PC-3 (cell line): ENCODE data around the gene BTBD16. TPM values are rescaled to one million over a fixed set of nuclear protein-coding genes. Genes with fewer than 3 reads are reported as not detected.

Experiments used
- ATAC-seq: fragments of 200-7000 bp; cut with Tn5 transposase; 2 replicates; pipeline ENCODE4 v1.9.1; 2020; ENCODE audit warnings: mild to moderate bottlenecking, moderate library complexity
- BruUV-seq: library from RNA; stranded (reverse); fragments of 400-500 nt; replicated peaks from 2 replicates; lab custom pipeline; 2021; lab: Mats Ljungman, UMichigan
- CTCF ChIA-PET: fragments of 300-600 bp; sonication (Branson Sonifier 250); formaldehyde crosslinking; loops from one replicate; lab custom pipeline; 2022; ENCODE audit warnings: antibody characterized with exemption; lab: Charles Lee
- POLR2A ChIA-PET: fragments of 300-600 bp; sonication (Branson Sonifier 250); formaldehyde crosslinking; loops from one replicate; lab custom pipeline; 2022; ENCODE audit warnings: antibody characterized with exemption; ENCODE audit not compliant: unreplicated experiment; lab: Charles Lee
- DNase-seq: peaks from one replicate; pipeline ENCODE4 v3.0.0-alpha.2; 2015
- H2AFZ ChIP-seq: fragments of 300-600 bp; sonication (generic); 2 replicates; pipeline ENCODE4 v1.6.0; 2016; ENCODE audit warnings: antibody characterized with exemption, low read length
- H3F3A ChIP-seq: fragments of 300-600 bp; sonication (generic); one replicate; pipeline ENCODE4 v1.6.0; 2017; ENCODE audit warnings: antibody characterized with exemption, low read length, control low read depth, mild to moderate bottlenecking; ENCODE audit not compliant: unreplicated experiment
- H3K27ac ChIP-seq: fragments of 300-600 bp; sonication (generic); 2 replicates; pipeline ENCODE4 v1.5.1; 2016; ENCODE audit warnings: mild to moderate bottlenecking, low read length
- H3K27me3 ChIP-seq: fragments of 300-600 bp; sonication (generic); 2 replicates; pipeline ENCODE4 v1.6.1; 2016; ENCODE audit warnings: low read length, mixed read lengths
- H3K36me3 ChIP-seq: fragments of 300-600 bp; sonication (generic); 2 replicates; pipeline ENCODE4 v1.6.1; 2016; ENCODE audit warnings: low read depth, mixed run types, low read length, mixed read lengths
- H3K4me1 ChIP-seq: fragments of 300-600 bp; sonication (generic); 2 replicates; pipeline ENCODE4 v1.5.1; 2016; ENCODE audit warnings: low read length; ENCODE audit not compliant: insufficient read depth
- H3K4me2 ChIP-seq: fragments of 300-600 bp; sonication (generic); 2 replicates; pipeline ENCODE4 v1.6.0; 2016; ENCODE audit warnings: low read length
- H3K4me3 ChIP-seq: fragments of 300-600 bp; sonication (generic); 2 replicates; pipeline ENCODE4 v1.5.1; 2016; ENCODE audit warnings: mild to moderate bottlenecking, low read length, mixed read lengths
- H3K79me2 ChIP-seq: fragments of 300-600 bp; sonication (generic); 2 replicates; pipeline ENCODE4 v1.6.1; 2017; ENCODE audit warnings: low read length, mixed read lengths
- H3K9ac ChIP-seq: fragments of 300-600 bp; sonication (generic); 2 replicates; pipeline ENCODE4 v1.6.0; 2016; ENCODE audit warnings: mild to moderate bottlenecking, low read length
- H3K9me2 ChIP-seq: fragments of 300-600 bp; sonication (generic); replicated peaks from 2 replicates; pipeline ENCODE4 v1.6.1; 2016; ENCODE audit warnings: mixed run types, low read length, mixed read lengths
- H3K9me3 ChIP-seq: fragments of 300-600 bp; sonication (generic); 2 replicates; pipeline ENCODE4 v1.6.1; 2016; ENCODE audit warnings: low read length, mixed read lengths
- H4K20me1 ChIP-seq: fragments of 300-600 bp; sonication (generic); 2 replicates; pipeline ENCODE4 v1.6.1; 2016; ENCODE audit warnings: low read length, mixed read lengths
- CTCF ChIP-seq: fragments of 300-600 bp; sonication (generic); conservative IDR thresholded peaks from 2 replicates; pipeline ENCODE4 v1.5.1; 2017; ENCODE audit warnings: antibody characterized with exemption, low read depth, mild to moderate bottlenecking, low read length
- EZH2 ChIP-seq: fragments of 300-600 bp; sonication (generic); IDR thresholded peaks from one replicate; pipeline ENCODE4 v1.6.1; 2017; ENCODE audit warnings: antibody characterized with exemption, mild to moderate bottlenecking, low read length; ENCODE audit not compliant: unreplicated experiment
- EZH2phosphoT487 ChIP-seq: fragments of 300-600 bp; sonication (generic); IDR thresholded peaks from 2 replicates; pipeline ENCODE4 v1.6.1; 2018; ENCODE audit warnings: mild to moderate bottlenecking, antibody characterized with exemption, low read length, borderline replicate concordance
- intact Hi-C: fragments of 100-400 bp; cut with micrococcal nuclease; formaldehyde crosslinking; loops from 2 replicates; pipeline ENCODE4 v1.9.0; 2023
- total RNA-seq: library from RNA; depleted of rRNA; stranded (reverse); fragments of >200 nt; gene quantifications from 2 replicates; pipeline ENCODE4 v1.2.3, GENCODE V29; 2014

The BTBD16 gene
- total RNA-seq, 1 experiment from 2014 or later = not detected

GRCh38 chr10:122224159-122224558, 46.9 kb upstream of the BTBD16 start:
- Histone ChIP-seq H3K27ac (no peak overlapping the region), H4K20me1 (no peaks in the 10 kb centered on the region), H3K27me3 (no peaks in the 10 kb centered on the region), H3F3A (no peaks in the 10 kb centered on the region), H3K4me2 (no peak overlapping the region), H3K4me1 (no peaks in the 10 kb centered on the region), H3K4me3 (no peak overlapping the region), H3K9me3 (no peaks in the 10 kb centered on the region), H3K9ac (no peak overlapping the region), H3K79me2 (no peaks in the 10 kb centered on the region), H3K9me2 (no peaks in the 10 kb centered on the region), H2AFZ (no peak overlapping the region), H3K36me3 (no peaks in the 10 kb centered on the region; the same call in 1 of the 2 replicates)
- ChIA-PET CTCF (no interaction called here), POLR2A (interaction anchor here (0.6 kb wide), 1 partner anchor 151 kb away, joined by 3 read pairs; no protein-coding TSS in a partner anchor)
- intact Hi-C loops = no loop called here
- BruUV-seq = no TSS peak
- no peak for ATAC-seq
- no peak for DNase-seq
- TF ChIP-seq EZH2phosphoT487 (no peak), EZH2 (no peak), CTCF (no peak)

GRCh38 chr10:122225330-122225729, 45.8 kb upstream of the BTBD16 start:
- Histone ChIP-seq H3K79me2 (no peaks in the 10 kb centered on the region), H3K9me3 (no peaks in the 10 kb centered on the region), H4K20me1 (no peaks in the 10 kb centered on the region), H3K27me3 (no peaks in the 10 kb centered on the region), H3K4me2 (no peak overlapping the region), H3K27ac (no peak overlapping the region), H3K9ac (no peak overlapping the region), H3K9me2 (no peaks in the 10 kb centered on the region), H3K36me3 (peaks cover 3% of the 10 kb centered on the region; the same call in 1 of the 2 replicates), H3K4me3 (no peak overlapping the region), H3F3A (no peaks in the 10 kb centered on the region), H3K4me1 (no peaks in the 10 kb centered on the region), H2AFZ (no peak overlapping the region)
- ChIA-PET CTCF (no interaction called here), POLR2A (no interaction called here)
- TF ChIP-seq CTCF (no peak), EZH2 (no peak), EZH2phosphoT487 (no peak)
- ATAC-seq (no peak), DNase-seq (no peak)
- BruUV-seq = no TSS peak
- intact Hi-C loops = no loop called here

GRCh38 chr10:122227754-122228153, 43.3 kb upstream of the BTBD16 start:
- Histone ChIP-seq H3K27me3 (no peaks in the 10 kb centered on the region), H3K27ac (no peak overlapping the region), H3K79me2 (no peaks in the 10 kb centered on the region), H3F3A (no peaks in the 10 kb centered on the region), H3K4me2 (no peak overlapping the region), H3K4me1 (peaks cover 8% of the 10 kb centered on the region), H3K4me3 (no peak overlapping the region), H3K9me2 (no peaks in the 10 kb centered on the region), H2AFZ (no peak overlapping the region), H3K9me3 (no peaks in the 10 kb centered on the region), H3K9ac (no peak overlapping the region), H3K36me3 (peaks cover 7% of the 10 kb centered on the region; the same call in 1 of the 2 replicates), H4K20me1 (no peaks in the 10 kb centered on the region)
- ATAC-seq (no peak), DNase-seq (no peak)
- ChIA-PET POLR2A (no interaction called here), CTCF (no interaction called here)
- TF ChIP-seq EZH2phosphoT487 (no peak), CTCF (no peak), EZH2 (no peak)
- intact Hi-C loops = no loop called here
- BruUV-seq = no TSS peak
